H1 (cell line): ENCODE data around the gene DOK3. TPM values are rescaled to one million over a fixed set of nuclear protein-coding genes. Genes with fewer than 3 reads are reported as not detected.

Source experiments
- CTCF ChIA-PET: fragments of 300-600 bp; sonication (Branson Sonifier 250); formaldehyde crosslinking; loops from one replicate; lab custom pipeline; 2021; ENCODE audit not compliant: partially characterized antibody; lab: Charles Lee
- POLR2A ChIA-PET: fragments of 300-600 bp; sonication (Branson Sonifier 250); formaldehyde crosslinking; loops from one replicate; lab custom pipeline; 2021; ENCODE audit warnings: inconsistent platforms; ENCODE audit not compliant: partially characterized antibody; lab: Charles Lee
- DNase-seq, 2 experiments: peaks; one replicate each; pipeline versions ENCODE4 v3.0.0 to v3.0.0-alpha.2; 2010 to 2022; ENCODE audit warnings: low spot score in 2 of 2, low read depth in 1 of 2, mixed read lengths in 1 of 2
- FAIRE-seq: peaks from 2 replicates; lab custom pipeline; 2011; peaks lifted over from hg19 to GRCh38; lab: Jason Lieb, UNC
- H2AFZ ChIP-seq: 2 replicates; pipeline ENCODE4 v1.8.1; 2012; ENCODE audit warnings: low read length, inconsistent platforms
- H2AK5ac ChIP-seq: 2 replicates; pipeline ENCODE4 v1.6.1; 2013; ENCODE audit warnings: low read depth, low read length
- H2BK120ac ChIP-seq: replicated peaks from 2 replicates; pipeline ENCODE3; 2013; ENCODE audit warnings: low read depth, low read length, inconsistent platforms
- H2BK12ac ChIP-seq: 2 replicates; pipeline ENCODE4 v1.6.1; 2013; ENCODE audit warnings: low read depth, low read length
- H2BK15ac ChIP-seq: 2 replicates; pipeline ENCODE4 v1.6.1; 2013; ENCODE audit warnings: low read length
- H2BK20ac ChIP-seq: 2 replicates; pipeline ENCODE4 v1.6.1; 2013; ENCODE audit warnings: low read length
- H2BK5ac ChIP-seq: 2 replicates; pipeline ENCODE4 v1.6.1; 2013; ENCODE audit warnings: low read depth, low read length
- H3K14ac ChIP-seq: 2 replicates; pipeline ENCODE4 v1.6.1; 2013; ENCODE audit warnings: inconsistent platforms; ENCODE audit not compliant: insufficient read length
- H3K18ac ChIP-seq: 2 replicates; pipeline ENCODE4 v1.6.1; 2013; ENCODE audit warnings: low read length; ENCODE audit errors: extremely low read depth
- H3K23ac ChIP-seq: 2 replicates; pipeline ENCODE4 v1.6.1; 2013; ENCODE audit warnings: inconsistent platforms; ENCODE audit not compliant: insufficient read length
- H3K23me2 ChIP-seq: 2 replicates; pipeline ENCODE4 v1.6.1; 2013; ENCODE audit warnings: low read depth, low read length
- H3K27ac ChIP-seq: 2 replicates; pipeline ENCODE4 v1.6.1; 2011; ENCODE audit warnings: low read depth, low read length, inconsistent platforms
- H3K27me3 ChIP-seq, 4 experiments: replicated peaks in 1 of 4; 1 replicate in 1 of 4; 2 replicates in 3 of 4; pipeline versions ENCODE4 v1.6.1 to v1.8.1; 2011 to 2013; ENCODE audit warnings: low read length in 3 of 4, mild to moderate bottlenecking in 3 of 4, inconsistent platforms in 2 of 4, mixed read lengths in 2 of 4, moderate library complexity in 1 of 4; ENCODE audit not compliant: control insufficient read depth in 3 of 4, insufficient read depth in 3 of 4; ENCODE audit errors: extremely low read depth in 1 of 4
- H3K36me3 ChIP-seq, 4 experiments: 2 replicates each; pipeline versions ENCODE4 v1.6.1 to v1.8.1; 2011 to 2013; ENCODE audit warnings: mild to moderate bottlenecking in 4 of 4, low read length in 3 of 4, moderate library complexity in 2 of 4, control low read depth in 1 of 4, inconsistent platforms in 1 of 4; ENCODE audit not compliant: insufficient read depth in 4 of 4, control insufficient read depth in 2 of 4
- H3K4ac ChIP-seq: replicated peaks from 2 replicates; pipeline ENCODE3; 2013; ENCODE audit warnings: low read length, low read depth, mixed read lengths, inconsistent platforms; ENCODE audit not compliant: insufficient read length
- H3K4me1 ChIP-seq, 4 experiments: replicated peaks in 1 of 4; 1 replicate in 1 of 4; 2 replicates in 3 of 4; pipeline versions ENCODE4 v1.6.1 to v1.8.1; 2011 to 2013; ENCODE audit warnings: low read length in 3 of 4, inconsistent platforms in 2 of 4, mixed read lengths in 1 of 4; ENCODE audit not compliant: insufficient read depth in 4 of 4, control insufficient read depth in 3 of 4
- H3K4me2 ChIP-seq, 2 experiments: 2 replicates each; pipeline versions ENCODE4 v1.6.1 to v1.8.1; 2011 to 2013; ENCODE audit warnings: low read depth in 2 of 2, low read length in 2 of 2, control low read depth in 1 of 2, inconsistent platforms in 1 of 2, mild to moderate bottlenecking in 1 of 2; ENCODE audit not compliant: insufficient read depth in 1 of 2
- H3K4me3 ChIP-seq, 4 experiments: fragments of 200-600, 300-600 bp in 1 of 4; sonication (generic), shearing (Covaris generic), sonication (Bioruptor Twin) in 1 of 4; 2 replicates each; pipeline versions ENCODE4 v1.5.1 to v1.8.1; 2011 to 2016; ENCODE audit warnings: low read length in 4 of 4, low read depth in 3 of 4, control low read depth in 2 of 4, inconsistent platforms in 2 of 4, mild to moderate bottlenecking in 2 of 4, mixed read lengths in 1 of 4, moderate library complexity in 1 of 4; ENCODE audit not compliant: insufficient read depth in 2 of 4; ENCODE audit errors: extremely low read depth in 1 of 4
- H3K56ac ChIP-seq: replicated peaks from 2 replicates; pipeline ENCODE3; 2013; ENCODE audit warnings: low read depth, mild to moderate bottlenecking, mixed read lengths, low read length, inconsistent platforms; ENCODE audit not compliant: insufficient read length
- H3K79me1 ChIP-seq: 2 replicates; pipeline ENCODE4 v1.6.1; 2013; ENCODE audit warnings: low read depth, low read length, control low read depth
- H3K79me2 ChIP-seq, 2 experiments: 2 replicates each; pipeline versions ENCODE4 v1.6.1 to v1.8.1; 2012 to 2013; ENCODE audit warnings: low read length in 2 of 2, mild to moderate bottlenecking in 2 of 2, inconsistent platforms in 1 of 2; ENCODE audit not compliant: insufficient read depth in 2 of 2, control insufficient read depth in 1 of 2
- H3K9ac ChIP-seq, 4 experiments: replicated peaks in 1 of 4; 1 replicate in 1 of 4; 2 replicates in 3 of 4; pipeline versions ENCODE4 v1.6.1 to v1.8.1; 2011 to 2013; ENCODE audit warnings: low read depth in 3 of 4, low read length in 3 of 4, control low read depth in 2 of 4, mild to moderate bottlenecking in 2 of 4, moderate library complexity in 2 of 4, inconsistent platforms in 1 of 4; ENCODE audit errors: extremely low read depth in 1 of 4
- H3K9me3 ChIP-seq, 2 experiments: 2 replicates each; pipeline versions ENCODE4 v1.6.1 to v1.8.1; 2012 to 2013; ENCODE audit warnings: mild to moderate bottlenecking in 2 of 2, moderate library complexity in 2 of 2, control low read depth in 1 of 2, inconsistent platforms in 1 of 2, low read depth in 1 of 2, low read length in 1 of 2, mixed read lengths in 1 of 2; ENCODE audit not compliant: insufficient read depth in 2 of 2
- H4K20me1 ChIP-seq, 2 experiments: replicated peaks in 1 of 2; 2 replicates each; pipeline versions ENCODE3 to v1.8.1; 2011 to 2013; ENCODE audit warnings: inconsistent platforms in 2 of 2, low read length in 2 of 2, mild to moderate bottlenecking in 1 of 2; ENCODE audit not compliant: insufficient read depth in 2 of 2, control insufficient read depth in 1 of 2
- H4K5ac ChIP-seq: 2 replicates; pipeline ENCODE4 v1.6.1; 2013; ENCODE audit warnings: low read length, low read depth, mixed read lengths, inconsistent platforms; ENCODE audit not compliant: insufficient read length
- H4K8ac ChIP-seq: 2 replicates; pipeline ENCODE4 v1.8.0; 2013; ENCODE audit warnings: mild to moderate bottlenecking, moderate library complexity, low read length, inconsistent platforms; ENCODE audit not compliant: insufficient read depth; ENCODE audit errors: extremely low read depth
- H4K91ac ChIP-seq: replicated peaks from 2 replicates; pipeline ENCODE3; 2013; ENCODE audit warnings: low read length, mixed read lengths, inconsistent platforms; ENCODE audit not compliant: insufficient read length
- CBX5 ChIP-seq: fragments of 300-800, 300-1000 bp; sonication (generic); IDR thresholded peaks from 2 replicates; pipeline ENCODE4 v1.7.1; 2016; ENCODE audit warnings: antibody characterized with exemption, low read length, low read depth
- JUN ChIP-seq: IDR thresholded peaks from 2 replicates; pipeline ENCODE4 v1.6.1; 2011; ENCODE audit warnings: low read depth, mild to moderate bottlenecking, improper control_type of control experiment, low read length
- POLR2A ChIP-seq, 2 experiments: IDR thresholded peaks; 1 replicate in 1 of 2; 2 replicates in 1 of 2; pipeline ENCODE4 v1.6.1; 2011; ENCODE audit warnings: low read depth in 2 of 2, low read length in 2 of 2, mild to moderate bottlenecking in 2 of 2; ENCODE audit errors: control extremely low read depth in 1 of 2
- POLR2AphosphoS5 ChIP-seq: IDR thresholded peaks from 2 replicates; pipeline ENCODE4 v1.6.1; 2011; ENCODE audit warnings: low read depth, low read length
- SAP30 ChIP-seq: fragments of 300-600 bp; sonication (generic); IDR thresholded peaks from 2 replicates; pipeline ENCODE4 v1.7.1; 2012; ENCODE audit warnings: low read length, moderate library complexity, mild to moderate bottlenecking, inconsistent platforms; ENCODE audit not compliant: insufficient read depth, insufficient replicate concordance
- WGBS, 2 experiments: shearing (Covaris generic) in 1 of 2; methylation state at CpG; one replicate each; pipeline versions ENCODE4 v1.1.6 to v1.1.7; 2013 to 2015; ENCODE audit warnings: low lambda C conversion rate in 2 of 2, mixed read lengths in 2 of 2, inconsistent platforms in 1 of 2, low coverage in 1 of 2, missing lambda C conversion rate in 1 of 2; ENCODE audit not compliant: insufficient replicate concordance in 2 of 2, insufficient coverage in 1 of 2, insufficient read length in 1 of 2; ENCODE audit errors: extremely low coverage in 1 of 2, missing lambda C conversion rate in 1 of 2; 5-methylcytosine and 5-hydroxymethylcytosine counted together
- polyA plus RNA-seq, 7 experiments: library from polyadenylated mRNA; depleted of rRNA in 3 of 7; stranded (reverse) in 5 of 7; unstranded in 2 of 7; fragments of >200 nt in 5 of 7; fragments of 200-250 nt in 2 of 7; gene quantifications; 1 replicate in 5 of 7; 2 replicates in 1 of 7; 4 replicates in 1 of 7; pipeline versions ENCODE4 v1.2.1 to v1.2.3, GENCODE V29; 2011 to 2013; ENCODE audit warnings: missing spikeins in 2 of 7, mixed read lengths in 2 of 7
- total RNA-seq: library from RNA; stranded (reverse); fragmentation: NEBNext Ultra II Directional; extraction: Animal tissue kit (Norgen Biotek cat#: 25700); gene quantifications from 2 replicates; pipeline ENCODE4 v1.2.1, GENCODE V29; 2021

DOK3 gene
- total and polyA plus RNA-seq, 2 of the 8 experiments (the other 6 are each of a cell fraction or from before 2014, with no cell fraction given): 4.2 to 6.4 TPM

DNA sequence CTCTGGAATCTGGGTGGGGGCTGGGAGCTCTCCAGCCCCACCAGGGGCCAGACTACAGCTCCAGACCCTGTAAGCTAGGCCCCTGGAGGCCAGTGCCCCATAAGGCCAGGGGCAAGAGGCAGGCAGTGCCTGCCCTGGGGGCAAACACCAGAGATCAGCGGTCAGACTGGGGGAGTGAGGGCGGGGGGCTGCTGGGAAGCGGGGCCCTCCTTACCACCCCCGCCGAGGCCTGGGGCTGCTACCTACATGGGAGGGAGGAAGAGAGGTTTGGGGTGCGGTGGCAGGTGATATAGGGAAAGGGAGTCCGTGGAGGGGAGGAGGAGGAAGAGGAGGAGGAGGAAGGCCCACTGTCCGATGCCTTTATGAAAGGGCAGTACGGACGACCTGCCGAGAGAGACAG lies 50.3 kb downstream of the DOK3 start:
- no peak overlapping the region for H3K9ac ChIP-seq
- no peak overlapping the region for H3K14ac ChIP-seq
- H2BK12ac ChIP-seq: no peak overlapping the region
- no peak overlapping the region for H3K4me2 ChIP-seq
- WGBS, 2 experiments: 100% methylated on average over 5 of the region's 11 CpGs; no CpG with 5 or more reads in 1 of the 2 experiments
- H2BK15ac ChIP-seq: no peak overlapping the region
- ChIA-PET POLR2A (interaction anchor here (0.9 to 67.5 kb wide), 3 partner anchors 10 to 58 kb away, joined by 3 to 3349 read pairs (median 3349); partner anchors contain the start of genes DBN1, DDX41, DOK3 and PDLIM7), CTCF (interaction anchor here (1.4 to 5.5 kb wide), 4 partner anchors 12 to 81 kb away, joined by 3 to 64 read pairs (median 11); partner anchors contain the start of gene DBN1)
- no peak overlapping the region for H3K18ac ChIP-seq
- no peak overlapping the region for H3K4me3 ChIP-seq
- no peak overlapping the region for H3K27ac ChIP-seq
- H4K5ac ChIP-seq: no peak overlapping the region
- no peak overlapping the region for H4K91ac ChIP-seq
- DNase-seq: no peak
- no peak overlapping the region for H4K8ac ChIP-seq
- peaks cover 0 to 4% of the 10 kb centered on the region in 2 experiments; a peak in 2 of 4 replicates for H3K79me2 ChIP-seq
- no peak overlapping the region for H3K4ac ChIP-seq
- H2BK120ac ChIP-seq: no peak overlapping the region
- H2AK5ac ChIP-seq: no peak overlapping the region
- peaks cover 22 to 61% (median 50%) of the 10 kb centered on the region in 4 experiments for H3K36me3 ChIP-seq
- H3K27me3 ChIP-seq: no peaks in the 10 kb centered on the region
- H3K23me2 ChIP-seq: peaks cover 9% of the 10 kb centered on the region; the same call in 1 of the 2 replicates
- H2BK20ac ChIP-seq: no peak overlapping the region
- no peak for TF ChIP-seq SAP30
- no peak for TF ChIP-seq CBX5
- TF ChIP-seq POLR2AphosphoS5: no peak
- TF ChIP-seq POLR2A (IDR thresholded peaks at IDR 0.05; ENCODE audit: control extremely low read depth in 1 of 2, low read depth in 2 of 2, low read length in 2 of 2): 0 out of 3 replicates have a peak, but pooled peaks of 1 of the 2 experiments have one; percentile 0
- TF ChIP-seq JUN: no peak
- H3K56ac ChIP-seq: no peak overlapping the region
- no peak overlapping the region for H3K23ac ChIP-seq
- H2BK5ac ChIP-seq: no peak overlapping the region
- H2AFZ ChIP-seq: no peak overlapping the region
- H3K9me3 ChIP-seq: no peaks in the 10 kb centered on the region
- H4K20me1 ChIP-seq: peaks cover 27 to 41% of the 10 kb centered on the region in 2 experiments
- peaks cover 0 to 11% (median 5%) of the 10 kb centered on the region in 4 experiments; a peak in 4 of 7 replicates for H3K4me1 ChIP-seq
- peaks cover 3% of the 10 kb centered on the region; the same call in 1 of the 2 replicates for H3K79me1 ChIP-seq
- no peak for FAIRE-seq
